Activated naive CD4-positive, alpha-beta T cell treated with anti-CD3 and anti-CD28 coated beads for 36 hours (primary cell): ENCODE results near the gene SSH3. TPM values are rescaled to one million over a fixed set of nuclear protein-coding genes. Genes with fewer than 3 reads are reported as not detected.

Experiments used
- CTCF ChIA-PET: fragments of 350-600 bp; sonication (Branson Sonifier 250); formaldehyde crosslinking; loops from one replicate; lab custom pipeline; 2021; ENCODE audit warnings: antibody characterized with exemption; lab: Charles Lee
- DNase-seq: peaks from one replicate; pipeline ENCODE4 v3.0.0-alpha.2; 2020
- H3K27ac Mint-ChIP-seq: one replicate; pipeline ENCODE4 v1.8.0; 2021; ENCODE audit warnings: mild to moderate bottlenecking, mixed read lengths
- H3K27me3 Mint-ChIP-seq: one replicate; pipeline ENCODE4 v1.8.0; 2021; ENCODE audit warnings: low read depth, mixed read lengths
- H3K36me3 Mint-ChIP-seq: one replicate; pipeline ENCODE4 v1.8.0; 2021; ENCODE audit warnings: low read depth, mixed read lengths
- H3K4me1 Mint-ChIP-seq: one replicate; pipeline ENCODE4 v1.8.0; 2021; ENCODE audit warnings: low read depth, mixed read lengths
- H3K4me3 Mint-ChIP-seq: one replicate; pipeline ENCODE4 v1.8.0; 2021; ENCODE audit warnings: mild to moderate bottlenecking, moderate library complexity, mixed read lengths
- H3K9me3 Mint-ChIP-seq: one replicate; pipeline ENCODE4 v1.8.0; 2021; ENCODE audit warnings: mixed read lengths
- intact Hi-C: fragments of 100-400 bp; cut with micrococcal nuclease; formaldehyde crosslinking; loops from one replicate; pipeline ENCODE4 v1.15.1; 2023
- total RNA-seq, 2 experiments: library from RNA; stranded (reverse); gene quantifications; one replicate each; pipeline ENCODE4 v1.2.3, GENCODE V29; 2021

Gene SSH3
- total RNA-seq, 2 experiments from 2014 or later: 4.1 to 5.4 TPM

DNA sequence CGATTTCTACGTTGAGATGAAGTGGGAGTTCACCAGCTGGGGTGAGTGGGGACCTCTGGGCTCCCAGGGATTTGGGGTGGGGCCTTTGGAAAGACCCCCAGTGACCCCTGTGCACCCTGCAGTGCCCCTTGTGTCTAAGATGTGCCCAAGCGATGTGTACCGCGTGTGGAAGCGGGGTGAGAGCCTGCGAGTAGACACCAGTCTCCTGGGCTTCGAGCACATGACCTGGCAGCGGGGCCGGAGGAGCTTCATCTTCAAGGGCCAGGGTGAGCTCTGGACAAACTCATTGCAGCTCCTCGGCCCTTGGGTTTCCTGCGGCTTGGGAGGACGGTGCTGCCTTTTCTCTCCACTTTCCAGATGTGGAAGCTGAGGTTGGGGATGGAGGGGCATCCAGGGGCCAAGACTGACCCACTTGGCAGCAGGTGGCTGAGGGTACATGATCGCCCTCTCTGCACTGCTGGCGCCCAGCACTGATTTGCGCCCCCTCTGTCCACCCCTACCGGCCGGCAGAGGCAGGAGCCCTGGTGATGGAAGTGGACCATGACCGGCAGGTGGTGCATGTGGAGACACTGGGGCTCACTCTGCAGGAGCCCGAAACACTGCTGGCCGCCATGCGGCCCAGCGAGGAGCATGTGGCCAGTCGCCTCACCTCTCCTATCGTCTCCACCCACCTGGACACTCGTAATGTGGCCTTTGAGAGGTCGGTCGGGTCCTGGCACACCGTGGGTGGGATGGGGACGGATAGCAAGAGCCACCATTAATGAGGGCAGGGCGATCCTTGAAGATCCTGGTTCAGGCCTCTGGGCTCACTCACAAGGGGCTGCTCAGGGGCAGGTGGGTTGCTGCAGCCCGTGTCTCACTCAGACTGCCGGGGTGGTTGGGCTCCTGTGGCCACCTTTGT is 11.6 kb upstream of the SSH3 start:
- H3K4me3 Mint-ChIP-seq: no peak overlapping the region
- H3K9me3 Mint-ChIP-seq: peaks cover 8% of the 10 kb centered on the region
- H3K27ac Mint-ChIP-seq: no peak overlapping the region
- no peak for DNase-seq
- intact Hi-C loops: no loop called here
- CTCF ChIA-PET: interaction anchor here (0.6 to 1.7 kb wide), 5 partner anchors 9 to 390 kb away, joined by 3 to 10 read pairs (median 3); no protein-coding TSS in a partner anchor
- no peaks in the 10 kb centered on the region for H3K27me3 Mint-ChIP-seq
- peaks cover 43% of the 10 kb centered on the region for H3K4me1 Mint-ChIP-seq
- peaks cover 55% of the 10 kb centered on the region for H3K36me3 Mint-ChIP-seq

- H3K27ac Mint-ChIP-seq: peak overlapping the region; percentile 73
- peaks cover 51% of the 10 kb centered on the region for H3K36me3 Mint-ChIP-seq
- peak overlapping the region; percentile 14 for H3K4me3 Mint-ChIP-seq
- CTCF ChIA-PET: interaction anchor here (0.6 kb wide), 1 partner anchor 25 kb away, joined by 3 read pairs; no protein-coding TSS in a partner anchor
- H3K27me3 Mint-ChIP-seq: no peaks in the 10 kb centered on the region
- H3K4me1 Mint-ChIP-seq: peaks cover 33% of the 10 kb centered on the region
- DNase-seq: no peak
- H3K9me3 Mint-ChIP-seq: peaks cover 8% of the 10 kb centered on the region
- intact Hi-C loops: no loop called here
These were observed 10.7 kb upstream of the SSH3 start for GRCh38 chr11:67292671-67293070.

- Mint-ChIP-seq H3K9me3 (peaks cover 8% of the 10 kb centered on the region), H3K36me3 (peaks cover 50% of the 10 kb centered on the region), H3K27ac (peak overlapping the region; percentile 73), H3K4me3 (peak overlapping the region; percentile 14), H3K4me1 (peaks cover 29% of the 10 kb centered on the region), H3K27me3 (no peaks in the 10 kb centered on the region)
- CTCF ChIA-PET: interaction anchor here (0.6 to 0.7 kb wide), 3 partner anchors 24 to 212 kb away, joined by 3 read pairs; no protein-coding TSS in a partner anchor
- DNase-seq: peak; percentile 33
- intact Hi-C loops: no loop called here
These were observed 10.2 kb upstream of the SSH3 start for GRCh38 chr11:67293090-67293489.

GRCh38 chr11:67295846-67296245 is 7.5 kb upstream of the SSH3 start:
- no peaks in the 10 kb centered on the region for H3K27me3 Mint-ChIP-seq
- peaks cover 27% of the 10 kb centered on the region for H3K4me1 Mint-ChIP-seq
- CTCF ChIA-PET: interaction anchor here (0.6 to 1.7 kb wide), 2 partner anchors 21 to 129 kb away, joined by 4 to 6 read pairs; no protein-coding TSS in a partner anchor
- DNase-seq: no peak
- H3K36me3 Mint-ChIP-seq: peaks cover 50% of the 10 kb centered on the region
- H3K27ac Mint-ChIP-seq: no peak overlapping the region
- H3K9me3 Mint-ChIP-seq: peaks cover 8% of the 10 kb centered on the region
- intact Hi-C loops: no loop called here
- no peak overlapping the region for H3K4me3 Mint-ChIP-seq

- H3K27ac Mint-ChIP-seq: no peak overlapping the region
- no peaks in the 10 kb centered on the region for H3K27me3 Mint-ChIP-seq
- H3K4me3 Mint-ChIP-seq: no peak overlapping the region
- DNase-seq: no peak
- intact Hi-C loops: no loop called here
- peaks cover 13% of the 10 kb centered on the region for H3K4me1 Mint-ChIP-seq
- CTCF ChIA-PET: no interaction called here
- H3K9me3 Mint-ChIP-seq: peaks cover 8% of the 10 kb centered on the region
- H3K36me3 Mint-ChIP-seq: peaks cover 38% of the 10 kb centered on the region
These were observed 4.5 kb upstream of the SSH3 start for GRCh38 chr11:67298786-67299185.

DNA sequence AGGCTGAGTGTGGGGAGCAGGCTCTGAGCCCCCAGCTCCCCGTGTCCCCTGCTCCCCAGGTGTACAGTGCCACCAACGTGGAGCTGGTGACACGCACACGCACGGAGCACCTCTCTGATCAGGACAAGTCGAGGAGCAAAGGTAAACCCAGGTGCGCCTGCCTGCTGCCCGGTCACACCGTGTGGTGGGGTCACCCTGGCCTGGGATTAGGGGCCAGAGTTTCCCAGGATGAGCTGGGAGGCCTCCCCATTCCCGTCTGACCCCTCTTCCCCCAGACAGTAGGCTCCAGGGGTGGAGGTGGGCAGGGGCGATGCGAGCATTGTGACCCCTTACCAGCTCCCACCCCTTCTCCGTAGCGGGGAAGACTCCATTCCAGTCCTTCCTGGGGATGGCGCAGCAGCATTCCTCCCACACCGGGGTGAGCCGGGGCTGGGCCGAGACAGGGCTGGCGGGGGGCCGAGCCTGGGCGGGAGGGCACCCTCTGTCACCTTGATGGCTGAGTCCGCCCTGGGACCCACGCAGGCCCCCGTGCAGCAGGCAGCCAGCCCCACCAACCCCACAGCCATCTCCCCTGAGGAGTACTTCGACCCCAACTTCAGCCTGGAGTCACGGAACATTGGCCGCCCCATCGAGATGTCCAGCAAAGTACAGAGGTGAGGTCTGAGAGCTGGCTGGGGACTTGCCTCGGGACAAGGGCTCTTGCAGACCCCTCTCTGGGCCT is 3.7 kb upstream of the SSH3 start:
- Mint-ChIP-seq H3K36me3 (peaks cover 32% of the 10 kb centered on the region), H3K27me3 (no peaks in the 10 kb centered on the region), H3K4me1 (peaks cover 9% of the 10 kb centered on the region), H3K9me3 (peaks cover 8% of the 10 kb centered on the region), H3K4me3 (no peak overlapping the region), H3K27ac (no peak overlapping the region)
- CTCF ChIA-PET: no interaction called here
- intact Hi-C loops: no loop called here
- DNase-seq: no peak

GRCh38 chr11:67300256-67300755 is 3.0 kb upstream of the SSH3 start:
- Mint-ChIP-seq H3K4me1 (peaks cover 9% of the 10 kb centered on the region), H3K36me3 (peaks cover 28% of the 10 kb centered on the region), H3K4me3 (no peak overlapping the region), H3K27ac (no peak overlapping the region), H3K9me3 (peaks cover 8% of the 10 kb centered on the region), H3K27me3 (no peaks in the 10 kb centered on the region)
- CTCF ChIA-PET: interaction anchor here (1.2 kb wide), 1 partner anchor 9 kb away, joined by 3 read pairs; no protein-coding TSS in a partner anchor
- no peak for DNase-seq
- intact Hi-C loops: no loop called here

DNA sequence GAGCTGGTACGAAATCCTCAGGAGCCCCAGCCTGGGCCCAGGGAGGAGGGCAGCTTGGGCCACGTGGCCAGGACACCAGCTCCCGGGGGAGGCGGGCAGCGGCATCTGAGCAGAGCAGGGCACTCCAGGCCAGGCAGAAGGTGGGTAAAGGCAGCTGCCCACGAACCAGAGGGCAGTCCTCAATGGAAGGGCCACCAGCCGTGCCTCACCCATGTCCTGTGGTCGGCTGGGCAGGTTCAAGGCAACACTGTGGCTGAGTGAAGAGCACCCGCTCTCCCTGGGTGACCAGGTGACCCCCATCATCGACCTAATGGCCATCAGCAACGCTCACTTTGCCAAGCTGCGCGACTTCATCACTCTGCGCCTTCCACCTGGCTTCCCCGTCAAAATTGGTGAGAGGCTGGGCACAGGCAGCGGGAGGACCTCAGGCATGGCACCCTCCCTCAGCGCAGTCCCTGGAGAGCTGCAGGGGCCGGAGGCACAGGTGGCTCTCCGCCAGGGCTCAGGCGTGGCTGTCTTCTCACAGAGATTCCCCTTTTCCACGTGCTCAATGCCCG is 2.5 kb upstream of the SSH3 start:
- peaks cover 23% of the 10 kb centered on the region for H3K36me3 Mint-ChIP-seq
- peaks cover 7% of the 10 kb centered on the region for H3K9me3 Mint-ChIP-seq
- DNase-seq: no peak
- H3K27me3 Mint-ChIP-seq: no peaks in the 10 kb centered on the region
- CTCF ChIA-PET: interaction anchor here (1.2 to 3.1 kb wide), 2 partner anchors 10 to 38 kb away, joined by 3 to 11 read pairs; no protein-coding TSS in a partner anchor
- intact Hi-C loops: no loop called here
- H3K4me3 Mint-ChIP-seq: no peak overlapping the region
- no peak overlapping the region for H3K27ac Mint-ChIP-seq
- peaks cover 9% of the 10 kb centered on the region for H3K4me1 Mint-ChIP-seq

- CTCF ChIA-PET: interaction anchor here (1.2 to 3.1 kb wide), 3 partner anchors 10 to 39 kb away, joined by 3 to 11 read pairs (median 6); no protein-coding TSS in a partner anchor
- peaks cover 17% of the 10 kb centered on the region for H3K36me3 Mint-ChIP-seq
- intact Hi-C loops: no loop called here
- DNase-seq: no peak
- peaks cover 7% of the 10 kb centered on the region for H3K4me1 Mint-ChIP-seq
- no peaks in the 10 kb centered on the region for H3K27me3 Mint-ChIP-seq
- no peak overlapping the region for H3K4me3 Mint-ChIP-seq
- no peak overlapping the region for H3K27ac Mint-ChIP-seq
- peaks cover under 1% of the 10 kb centered on the region for H3K9me3 Mint-ChIP-seq
These were observed 1.9 kb upstream of the SSH3 start for GRCh38 chr11:67301313-67301921.

DNA sequence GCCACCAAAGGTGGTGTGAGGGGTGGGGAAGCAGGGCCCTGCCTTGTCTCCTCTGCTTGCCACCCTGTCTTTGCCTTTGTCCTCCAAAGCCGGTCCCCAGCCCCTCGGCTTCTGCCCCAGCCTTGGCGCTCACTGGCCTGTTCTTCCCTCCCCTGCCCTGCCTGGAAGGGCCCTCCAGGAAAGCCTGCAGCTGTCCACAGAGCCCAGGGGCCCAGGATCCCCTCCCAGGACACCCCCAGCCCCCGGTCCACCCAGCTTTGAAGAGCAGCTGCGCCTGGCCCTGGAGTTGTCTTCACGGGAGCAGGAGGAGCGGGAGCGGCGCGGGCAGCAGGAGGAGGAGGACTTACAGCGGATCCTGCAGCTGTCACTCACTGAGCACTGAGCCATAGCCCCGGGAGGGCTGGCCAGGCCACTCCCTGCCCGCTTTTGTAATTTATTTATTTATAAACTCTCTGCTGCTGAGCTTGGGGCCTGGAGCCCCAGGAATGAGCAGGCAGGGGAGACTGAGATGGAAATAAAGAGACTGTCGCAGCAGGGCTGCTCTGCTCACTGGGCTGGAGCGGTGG is 1.3 kb upstream of the SSH3 start:
- no peak for DNase-seq

DNA sequence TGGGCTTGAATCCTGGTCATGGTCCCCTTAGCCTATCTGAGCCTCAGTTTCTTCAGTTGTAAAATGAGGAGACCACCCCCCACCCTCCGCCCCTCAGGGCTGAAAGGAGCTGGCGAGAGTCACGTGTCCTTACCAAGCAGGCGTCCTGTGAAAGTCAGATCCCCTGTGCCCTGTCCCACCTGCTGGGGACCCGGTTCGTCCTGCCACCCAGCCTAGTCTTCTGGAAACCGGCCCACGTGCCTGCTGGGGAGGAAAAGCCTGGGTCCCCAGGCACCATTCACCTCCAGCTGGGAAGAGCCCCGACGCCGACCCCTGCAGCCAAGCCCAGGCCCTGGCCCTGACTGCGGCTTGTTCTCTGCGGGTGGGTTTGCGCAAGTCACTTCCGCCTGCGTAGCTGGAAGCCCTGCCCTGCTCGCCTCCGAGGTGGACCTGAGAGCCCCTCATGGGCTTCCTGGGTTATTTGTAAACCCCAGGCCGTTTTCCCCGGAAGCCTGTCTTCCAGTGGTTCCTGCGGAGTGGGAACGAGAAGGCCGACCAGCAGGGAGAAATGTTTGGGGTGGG is 679 bp upstream of the SSH3 start:
- CTCF ChIA-PET: interaction anchor here (1.1 to 3.1 kb wide), 4 partner anchors 15 to 43 kb away, joined by 5 to 11 read pairs (median 6); no protein-coding TSS in a partner anchor
- Mint-ChIP-seq H3K36me3 (peaks cover 10% of the 10 kb centered on the region), H3K4me1 (peaks cover 7% of the 10 kb centered on the region), H3K4me3 (peak overlapping the region; percentile 15), H3K9me3 (no peaks in the 10 kb centered on the region), H3K27me3 (no peaks in the 10 kb centered on the region), H3K27ac (no peak overlapping the region)
- no peak for DNase-seq
- intact Hi-C loops: no loop called here

More for the DNA sequence above, 1.3 kb upstream of the SSH3 start:
- peaks cover 11% of the 10 kb centered on the region for H3K36me3 Mint-ChIP-seq
- CTCF ChIA-PET: interaction anchor here (2.1 to 3.1 kb wide), 2 partner anchors 15 to 40 kb away, joined by 6 to 11 read pairs; no protein-coding TSS in a partner anchor
- intact Hi-C loops: no loop called here
- no peaks in the 10 kb centered on the region for H3K27me3 Mint-ChIP-seq
- H3K27ac Mint-ChIP-seq: no peak overlapping the region
- H3K9me3 Mint-ChIP-seq: no peaks in the 10 kb centered on the region
- no peak overlapping the region for H3K4me3 Mint-ChIP-seq
- H3K4me1 Mint-ChIP-seq: peaks cover 7% of the 10 kb centered on the region
